ENCODE results near the gene CAPZB.

GRCh38 chr1:19385221-19385620, 100.1 kb downstream of the CAPZB start:
- TF ChIP-seq CTCF (conservative IDR thresholded peaks at IDR 0.05; ENCODE audit: low read depth, low read length) = no peak
- no peak for TF ChIP-seq MXI1 (IDR thresholded peaks at IDR 0.05; ENCODE audit: borderline replicate concordance, low read depth, low read length)
- no peak for TF ChIP-seq MAZ (IDR thresholded peaks at IDR 0.05; ENCODE audit: borderline replicate concordance, low read depth, low read length)
- TF ChIP-seq POLR2A (IDR thresholded peaks at IDR 0.05; ENCODE audit: low read depth, low read length) = no peak
- TF ChIP-seq MAFK (IDR thresholded peaks at IDR 0.05; ENCODE audit: low read depth, low read length) = no peak
- no peak for TF ChIP-seq NFE2L2 (IDR thresholded peaks at IDR 0.05; ENCODE audit: low read depth, low read length)
- TF ChIP-seq BHLHE40 (IDR thresholded peaks at IDR 0.05; ENCODE audit: low read depth, low read length) = no peak
- no peak for TF ChIP-seq CHD1 (IDR thresholded peaks at IDR 0.05; ENCODE audit: low read depth, low read length)
- TF ChIP-seq USF2 (IDR thresholded peaks at IDR 0.05; ENCODE audit: low read depth, low read length) = no peak
- no peak for TF ChIP-seq RAD21 (IDR thresholded peaks at IDR 0.05; ENCODE audit: low read length)
- TF ChIP-seq CEBPB (IDR thresholded peaks at IDR 0.05; ENCODE audit: low read depth, low read length) = no peak
- TF ChIP-seq RFX5 (IDR thresholded peaks at IDR 0.05; ENCODE audit: low read depth, low read length) = no peak
